ENCODE measurements around the gene TANGO2.

GRCh38 chr22:20054485-20054884 is 33.6 kb downstream of the TANGO2 start:
- TF ChIP-seq POLR2A (IDR thresholded peaks at IDR 0.05) (no peak), CTCF (IDR thresholded peaks at IDR 0.05 in 8 of 11, conservative IDR thresholded peaks at IDR 0.05 in 3 of 11) (no peak)
